ENCODE measurements around the gene SRRT.

DNA sequence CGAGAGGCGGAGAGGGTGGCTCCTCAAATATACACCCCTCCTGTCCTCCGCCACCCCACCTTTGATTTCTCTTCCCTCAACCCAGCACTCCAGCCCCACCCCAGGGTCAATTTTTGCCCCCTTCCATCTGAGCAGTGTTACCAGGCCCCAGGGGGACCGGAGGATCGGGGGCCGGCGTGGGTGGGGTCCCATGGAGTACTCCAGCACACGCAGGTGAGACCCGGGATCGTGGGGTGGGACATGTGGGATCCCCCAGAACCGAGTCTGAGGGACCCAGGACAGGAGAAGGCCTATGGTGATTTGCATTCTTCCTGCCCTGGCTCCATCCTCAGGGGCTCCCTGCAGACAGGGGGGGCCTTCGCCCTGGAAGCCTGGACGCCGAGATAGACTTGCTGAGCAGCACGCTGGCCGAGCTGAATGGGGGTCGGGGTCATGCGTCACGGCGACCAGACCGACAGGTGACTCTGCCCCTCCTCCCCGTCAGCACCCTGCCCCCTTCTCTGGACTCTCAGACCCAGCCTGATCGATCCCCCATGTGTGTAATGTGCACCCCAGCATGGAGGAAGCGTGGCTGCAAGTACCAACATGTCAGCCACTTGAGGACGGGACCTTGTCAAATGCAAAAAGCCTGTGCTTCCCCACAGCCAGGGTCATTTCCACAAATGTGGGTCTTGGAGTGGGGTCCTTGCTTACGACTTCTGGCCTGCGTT, 7.0 kb upstream of the SRRT start:
- TF ChIP-seq EZH2 (IDR thresholded peaks at IDR 0.05; ENCODE audit: borderline replicate concordance, insufficient read depth, low read length, poor library complexity, severe bottlenecking) (no peak), POLR2AphosphoS5 (IDR thresholded peaks at IDR 0.05) (no peak), MXI1 (conservative IDR thresholded peaks at IDR 0.05; ENCODE audit: poor library complexity, severe bottlenecking) (no peak), SMC3 (conservative IDR thresholded peaks at IDR 0.05; ENCODE audit: poor library complexity) (no peak), EP300 (conservative IDR thresholded peaks at IDR 0.05; ENCODE audit: poor library complexity, severe bottlenecking) (no peak), RAD21 (conservative IDR thresholded peaks at IDR 0.05) (no peak), TAF1 (IDR thresholded peaks at IDR 0.05; ENCODE audit: low read depth) (no peak)
- TF ChIP-seq, protein P1, sequence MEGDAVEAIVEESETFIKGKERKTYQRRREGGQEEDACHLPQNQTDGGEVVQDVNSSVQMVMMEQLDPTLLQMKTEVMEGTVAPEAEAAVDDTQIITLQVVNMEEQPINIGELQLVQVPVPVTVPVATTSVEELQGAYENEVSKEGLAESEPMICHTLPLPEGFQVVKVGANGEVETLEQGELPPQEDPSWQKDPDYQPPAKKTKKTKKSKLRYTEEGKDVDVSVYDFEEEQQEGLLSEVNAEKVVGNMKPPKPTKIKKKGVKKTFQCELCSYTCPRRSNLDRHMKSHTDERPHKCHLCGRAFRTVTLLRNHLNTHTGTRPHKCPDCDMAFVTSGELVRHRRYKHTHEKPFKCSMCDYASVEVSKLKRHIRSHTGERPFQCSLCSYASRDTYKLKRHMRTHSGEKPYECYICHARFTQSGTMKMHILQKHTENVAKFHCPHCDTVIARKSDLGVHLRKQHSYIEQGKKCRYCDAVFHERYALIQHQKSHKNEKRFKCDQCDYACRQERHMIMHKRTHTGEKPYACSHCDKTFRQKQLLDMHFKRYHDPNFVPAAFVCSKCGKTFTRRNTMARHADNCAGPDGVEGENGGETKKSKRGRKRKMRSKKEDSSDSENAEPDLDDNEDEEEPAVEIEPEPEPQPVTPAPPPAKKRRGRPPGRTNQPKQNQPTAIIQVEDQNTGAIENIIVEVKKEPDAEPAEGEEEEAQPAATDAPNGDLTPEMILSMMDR (IDR thresholded peaks at IDR 0.05; ENCODE audit: poor library complexity, severe bottlenecking), result no peak

Measured in neural cell (in vitro differentiated cells).